ENCODE results near the gene PPOX.
A peak's percentile ranks its signal among the peaks of the same experiment; 100 is the strongest.

Gene PPOX

GRCh38 chr1:161177112-161177935 lies 11.1 kb downstream of the PPOX start, which contains the start of gene B4GALT3:
Gene B4GALT3 (minus strand): TSS chr1:161177507. CDS start chr1:161176060, 1,447 bp downstream.
- WGBS: under 1% methylated on average over 50 of the region's 50 CpGs
- H3K27me3 ChIP-seq (ENCODE audit: insufficient read depth, low read length): no peaks in the 10 kb centered on the region
- H3K4me3 ChIP-seq (ENCODE audit: low read length): peak within 1 kb of the TSS; percentile 87
- peaks cover 31% of the 10 kb centered on the region for H3K36me3 ChIP-seq (ENCODE audit: insufficient read depth, low read length)
- H3K9me3 ChIP-seq (ENCODE audit: insufficient read depth, low read depth, low read length): no peaks in the 10 kb centered on the region
- H3K4me1 ChIP-seq (ENCODE audit: insufficient read depth, low read length): peaks cover 8% of the 10 kb centered on the region; the same call in 1 of the 2 replicates
- H3K27ac ChIP-seq (ENCODE audit: low read depth, low read length): peak within 1 kb of the TSS; percentile 85
- peak within 1 kb of the TSS; percentile 86 for H3K9ac ChIP-seq (ENCODE audit: low read depth, low read length)

GRCh38 chr1:161177936-161178244 lies 11.7 kb downstream of the PPOX start:
- Histone ChIP-seq H3K27ac (ENCODE audit: low read depth, low read length) (peak overlapping the region; percentile 85; the same call in 1 of the 2 replicates), H3K4me3 (ENCODE audit: low read length) (peak overlapping the region; percentile 87), H3K4me1 (ENCODE audit: insufficient read depth, low read length) (peaks cover 8% of the 10 kb centered on the region; the same call in 1 of the 2 replicates), H3K36me3 (ENCODE audit: insufficient read depth, low read length) (peaks cover 25% of the 10 kb centered on the region), H3K9ac (ENCODE audit: low read depth, low read length) (peak overlapping the region; percentile 86), H3K27me3 (ENCODE audit: insufficient read depth, low read length) (no peaks in the 10 kb centered on the region), H3K9me3 (ENCODE audit: insufficient read depth, low read depth, low read length) (no peaks in the 10 kb centered on the region)
- WGBS: 50% methylated on average over 9 of the region's 9 CpGs

GRCh38 chr1:161179698-161180097 lies 13.5 kb downstream of the PPOX start:
- Histone ChIP-seq H3K27ac (ENCODE audit: low read depth, low read length) (no peak overlapping the region), H3K9me3 (ENCODE audit: insufficient read depth, low read depth, low read length) (no peaks in the 10 kb centered on the region), H3K36me3 (ENCODE audit: insufficient read depth, low read length) (peaks cover 10% of the 10 kb centered on the region), H3K27me3 (ENCODE audit: insufficient read depth, low read length) (no peaks in the 10 kb centered on the region), H3K4me1 (ENCODE audit: insufficient read depth, low read length) (peaks cover 8% of the 10 kb centered on the region; the same call in 1 of the 2 replicates), H3K9ac (ENCODE audit: low read depth, low read length) (no peak overlapping the region), H3K4me3 (ENCODE audit: low read length) (no peak overlapping the region)
- 92% methylated on average over 3 of the region's 3 CpGs for WGBS

GRCh38 chr1:161180639-161181038 lies 14.4 kb downstream of the PPOX start:
- Histone ChIP-seq H3K27me3 (ENCODE audit: insufficient read depth, low read length) (no peaks in the 10 kb centered on the region), H3K36me3 (ENCODE audit: insufficient read depth, low read length) (0 out of 2 replicates have a peak, but pooled peaks cover under 1% of the 10 kb centered on the region), H3K9me3 (ENCODE audit: insufficient read depth, low read depth, low read length) (no peaks in the 10 kb centered on the region), H3K4me1 (ENCODE audit: insufficient read depth, low read length) (peaks cover 11% of the 10 kb centered on the region; the same call in 1 of the 2 replicates), H3K9ac (ENCODE audit: low read depth, low read length) (no peak overlapping the region), H3K27ac (ENCODE audit: low read depth, low read length) (no peak overlapping the region), H3K4me3 (ENCODE audit: low read length) (no peak overlapping the region)
- WGBS: 69% methylated on average over 1 of the region's 1 CpG

- Histone ChIP-seq H3K4me3 (ENCODE audit: low read length) (no peak overlapping the region), H3K27ac (ENCODE audit: low read depth, low read length) (no peak overlapping the region), H3K4me1 (ENCODE audit: insufficient read depth, low read length) (peaks cover 11% of the 10 kb centered on the region; the same call in 1 of the 2 replicates), H3K9ac (ENCODE audit: low read depth, low read length) (no peak overlapping the region), H3K27me3 (ENCODE audit: insufficient read depth, low read length) (no peaks in the 10 kb centered on the region), H3K9me3 (ENCODE audit: insufficient read depth, low read depth, low read length) (no peaks in the 10 kb centered on the region), H3K36me3 (ENCODE audit: insufficient read depth, low read length) (no peaks in the 10 kb centered on the region)
- WGBS: 88% methylated on average over 1 of the region's 1 CpG
Measured at GRCh38 chr1:161182214-161182613, 16.0 kb downstream of the PPOX start.

- H3K4me3 ChIP-seq (ENCODE audit: low read length): no peak overlapping the region
- no peaks in the 10 kb centered on the region for H3K36me3 ChIP-seq (ENCODE audit: insufficient read depth, low read length)
- H3K27me3 ChIP-seq (ENCODE audit: insufficient read depth, low read length): no peaks in the 10 kb centered on the region
- 0 out of 2 replicates have a peak, but pooled peaks cover 3% of the 10 kb centered on the region for H3K4me1 ChIP-seq (ENCODE audit: insufficient read depth, low read length)
- 55% methylated on average over 3 of the region's 3 CpGs for WGBS
- no peak overlapping the region for H3K27ac ChIP-seq (ENCODE audit: low read depth, low read length)
- H3K9ac ChIP-seq (ENCODE audit: low read depth, low read length): no peak overlapping the region
- no peaks in the 10 kb centered on the region for H3K9me3 ChIP-seq (ENCODE audit: insufficient read depth, low read depth, low read length)
Measured at GRCh38 chr1:161185282-161185682, 19.1 kb downstream of the PPOX start.

- no peak overlapping the region for H3K9ac ChIP-seq (ENCODE audit: low read depth, low read length)
- no peaks in the 10 kb centered on the region for H3K27me3 ChIP-seq (ENCODE audit: insufficient read depth, low read length)
- H3K36me3 ChIP-seq (ENCODE audit: insufficient read depth, low read length): no peaks in the 10 kb centered on the region
- H3K4me3 ChIP-seq (ENCODE audit: low read length): no peak overlapping the region
- no peaks in the 10 kb centered on the region for H3K9me3 ChIP-seq (ENCODE audit: insufficient read depth, low read depth, low read length)
- 0 out of 2 replicates have a peak, but pooled peaks cover 3% of the 10 kb centered on the region for H3K4me1 ChIP-seq (ENCODE audit: insufficient read depth, low read length)
- 94% methylated on average over 2 of the region's 2 CpGs for WGBS
- no peak overlapping the region for H3K27ac ChIP-seq (ENCODE audit: low read depth, low read length)
Measured at GRCh38 chr1:161185732-161186311, 19.6 kb downstream of the PPOX start.

GRCh38 chr1:161187311-161187710 lies 21.1 kb downstream of the PPOX start:
- Histone ChIP-seq H3K27ac (ENCODE audit: low read depth, low read length) (no peak overlapping the region), H3K9me3 (ENCODE audit: insufficient read depth, low read depth, low read length) (no peaks in the 10 kb centered on the region), H3K9ac (ENCODE audit: low read depth, low read length) (no peak overlapping the region), H3K36me3 (ENCODE audit: insufficient read depth, low read length) (peaks cover 13% of the 10 kb centered on the region; the same call in 1 of the 2 replicates), H3K4me3 (ENCODE audit: low read length) (no peak overlapping the region), H3K4me1 (ENCODE audit: insufficient read depth, low read length) (0 out of 2 replicates have a peak, but pooled peaks cover 3% of the 10 kb centered on the region), H3K27me3 (ENCODE audit: insufficient read depth, low read length) (no peaks in the 10 kb centered on the region)
- WGBS: 84% methylated on average over 3 of the region's 3 CpGs

GRCh38 chr1:161188381-161188780 lies 22.2 kb downstream of the PPOX start:
- 0 out of 2 replicates have a peak, but pooled peaks cover 3% of the 10 kb centered on the region for H3K4me1 ChIP-seq (ENCODE audit: insufficient read depth, low read length)
- no peak overlapping the region for H3K27ac ChIP-seq (ENCODE audit: low read depth, low read length)
- WGBS: 96% methylated on average over 6 of the region's 6 CpGs
- H3K4me3 ChIP-seq (ENCODE audit: low read length): no peak overlapping the region
- H3K27me3 ChIP-seq (ENCODE audit: insufficient read depth, low read length): no peaks in the 10 kb centered on the region
- H3K36me3 ChIP-seq (ENCODE audit: insufficient read depth, low read length): peaks cover 14% of the 10 kb centered on the region; the same call in 1 of the 2 replicates
- no peak overlapping the region for H3K9ac ChIP-seq (ENCODE audit: low read depth, low read length)
- H3K9me3 ChIP-seq (ENCODE audit: insufficient read depth, low read depth, low read length): no peaks in the 10 kb centered on the region

GRCh38 chr1:161189036-161189435 lies 22.8 kb downstream of the PPOX start:
- no peak overlapping the region for H3K27ac ChIP-seq (ENCODE audit: low read depth, low read length)
- WGBS: 94% methylated on average over 5 of the region's 5 CpGs
- H3K9me3 ChIP-seq (ENCODE audit: insufficient read depth, low read depth, low read length): no peaks in the 10 kb centered on the region
- H3K4me3 ChIP-seq (ENCODE audit: low read length): no peak overlapping the region
- H3K36me3 ChIP-seq (ENCODE audit: insufficient read depth, low read length): peaks cover 17% of the 10 kb centered on the region; the same call in 1 of the 2 replicates
- no peaks in the 10 kb centered on the region for H3K27me3 ChIP-seq (ENCODE audit: insufficient read depth, low read length)
- no peak overlapping the region for H3K9ac ChIP-seq (ENCODE audit: low read depth, low read length)
- H3K4me1 ChIP-seq (ENCODE audit: insufficient read depth, low read length): 0 out of 2 replicates have a peak, but pooled peaks cover 3% of the 10 kb centered on the region

- 77% methylated on average over 22 of the region's 22 CpGs for WGBS
- H3K36me3 ChIP-seq (ENCODE audit: insufficient read depth, low read length): peaks cover 29% of the 10 kb centered on the region; the same call in 1 of the 2 replicates
- no peaks in the 10 kb centered on the region for H3K9me3 ChIP-seq (ENCODE audit: insufficient read depth, low read depth, low read length)
- no peak overlapping the region for H3K4me3 ChIP-seq (ENCODE audit: low read length)
- no peaks in the 10 kb centered on the region for H3K27me3 ChIP-seq (ENCODE audit: insufficient read depth, low read length)
- no peak overlapping the region for H3K9ac ChIP-seq (ENCODE audit: low read depth, low read length)
- no peak overlapping the region for H3K27ac ChIP-seq (ENCODE audit: low read depth, low read length)
- no peaks in the 10 kb centered on the region for H3K4me1 ChIP-seq (ENCODE audit: insufficient read depth, low read length)
Measured at GRCh38 chr1:161190962-161191521, 24.8 kb downstream of the PPOX start.
